Neural crest cell (in vitro differentiated cells): ENCODE data around the gene ANKRD24. TPM values are rescaled to one million over a fixed set of nuclear protein-coding genes. Genes with fewer than 3 reads are reported as not detected.
A peak's percentile ranks its signal among the peaks of the same experiment; 100 is the strongest.
"Not testable (repeated sequence)": the region's sequence is repeated elsewhere in the genome, so short reads cannot be mapped to it uniquely, and the experiment has no call there.

Experiments used
- DNase-seq: peaks from one replicate; pipeline ENCODE4 v3.0.0; 2021; ENCODE audit warnings: low read depth, mixed read lengths, low spot score
- H3K27ac Mint-ChIP-seq: one replicate; pipeline ENCODE4 v1.8.0; 2021; ENCODE audit warnings: mild to moderate bottlenecking, mixed read lengths; ENCODE audit not compliant: unreplicated experiment
- H3K27me3 Mint-ChIP-seq: 2 replicates; pipeline ENCODE4 v1.8.0; 2021; ENCODE audit warnings: low read depth, mild to moderate bottlenecking, mixed read lengths
- H3K36me3 Mint-ChIP-seq: 2 replicates; pipeline ENCODE4 v1.8.0; 2021; ENCODE audit warnings: low read depth, mild to moderate bottlenecking, mixed read lengths
- H3K4me1 Mint-ChIP-seq: 2 replicates; pipeline ENCODE4 v1.8.0; 2021; ENCODE audit warnings: mixed read lengths
- H3K4me3 Mint-ChIP-seq: one replicate; pipeline ENCODE4 v1.8.0; 2021; ENCODE audit warnings: mild to moderate bottlenecking, mixed read lengths
- H3K9me3 Mint-ChIP-seq: 2 replicates; pipeline ENCODE4 v1.8.0; 2021; ENCODE audit warnings: mixed read lengths
- total RNA-seq: library from RNA; stranded (reverse); gene quantifications from 2 replicates; pipeline ENCODE4 v1.2.1, GENCODE V29; 2021
- TF ChIP-seq, protein P1 (sequence below): fragments of 200-600 bp; sonication (generic); conservative IDR thresholded peaks from 2 replicates; pipeline ENCODE4 v1.5.0; 2021; ENCODE audit warnings: antibody characterized with exemption, mild to moderate bottlenecking

ANKRD24 gene
- total RNA-seq, 1 donor from 2014 or later, result 0.19 TPM

DNA sequence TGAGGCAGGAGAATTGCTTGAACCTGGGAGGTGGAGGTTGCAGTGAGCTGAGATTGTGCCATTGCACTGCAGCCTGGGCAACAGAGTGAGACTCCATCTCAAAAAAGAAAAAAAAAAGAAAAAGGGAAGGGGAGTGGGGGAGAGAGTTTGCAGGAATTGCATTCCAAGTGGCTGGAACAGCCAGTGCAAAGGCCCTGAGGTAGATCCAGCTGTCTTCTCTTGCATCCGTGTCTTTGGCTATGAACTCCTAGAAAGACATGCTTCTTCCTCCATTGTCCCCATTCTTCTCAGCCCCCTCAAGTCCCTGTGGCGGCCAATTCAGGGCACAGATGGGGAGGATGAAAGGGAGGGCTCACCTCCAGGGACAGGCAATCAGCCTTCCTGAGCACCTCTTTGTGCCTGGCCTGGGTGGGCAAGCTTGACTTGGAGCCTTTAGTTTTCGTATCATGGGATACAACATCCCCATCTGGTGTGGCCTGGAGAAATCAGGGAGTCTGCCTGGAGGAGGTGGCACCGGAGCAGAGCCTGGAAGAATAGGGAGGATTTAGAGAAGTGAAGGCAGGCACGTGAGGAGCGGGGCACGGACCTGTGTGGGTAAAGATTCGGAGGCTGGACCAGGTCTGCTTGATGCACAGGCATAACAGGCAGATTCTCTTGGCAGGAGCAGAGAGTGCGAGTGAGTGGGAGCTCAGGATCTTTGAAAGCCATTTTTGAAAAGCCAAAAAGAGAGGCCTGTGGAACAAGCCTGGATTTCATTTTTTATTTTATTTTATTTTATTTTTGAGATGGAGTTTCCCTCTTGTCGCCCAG, 5.0 kb downstream of the ANKRD24 start:
- peaks cover 8% of the 10 kb centered on the region for H3K4me1 Mint-ChIP-seq
- H3K27me3 Mint-ChIP-seq, result peaks cover 27% of the 10 kb centered on the region
- TF ChIP-seq, protein P1, sequence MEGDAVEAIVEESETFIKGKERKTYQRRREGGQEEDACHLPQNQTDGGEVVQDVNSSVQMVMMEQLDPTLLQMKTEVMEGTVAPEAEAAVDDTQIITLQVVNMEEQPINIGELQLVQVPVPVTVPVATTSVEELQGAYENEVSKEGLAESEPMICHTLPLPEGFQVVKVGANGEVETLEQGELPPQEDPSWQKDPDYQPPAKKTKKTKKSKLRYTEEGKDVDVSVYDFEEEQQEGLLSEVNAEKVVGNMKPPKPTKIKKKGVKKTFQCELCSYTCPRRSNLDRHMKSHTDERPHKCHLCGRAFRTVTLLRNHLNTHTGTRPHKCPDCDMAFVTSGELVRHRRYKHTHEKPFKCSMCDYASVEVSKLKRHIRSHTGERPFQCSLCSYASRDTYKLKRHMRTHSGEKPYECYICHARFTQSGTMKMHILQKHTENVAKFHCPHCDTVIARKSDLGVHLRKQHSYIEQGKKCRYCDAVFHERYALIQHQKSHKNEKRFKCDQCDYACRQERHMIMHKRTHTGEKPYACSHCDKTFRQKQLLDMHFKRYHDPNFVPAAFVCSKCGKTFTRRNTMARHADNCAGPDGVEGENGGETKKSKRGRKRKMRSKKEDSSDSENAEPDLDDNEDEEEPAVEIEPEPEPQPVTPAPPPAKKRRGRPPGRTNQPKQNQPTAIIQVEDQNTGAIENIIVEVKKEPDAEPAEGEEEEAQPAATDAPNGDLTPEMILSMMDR, result no peak
- no peaks in the 10 kb centered on the region for H3K36me3 Mint-ChIP-seq
- H3K9me3 Mint-ChIP-seq, result no peaks in the 10 kb centered on the region
- no peak for DNase-seq
- no peak overlapping the region for H3K4me3 Mint-ChIP-seq
- H3K27ac Mint-ChIP-seq, result no peak overlapping the region

DNA sequence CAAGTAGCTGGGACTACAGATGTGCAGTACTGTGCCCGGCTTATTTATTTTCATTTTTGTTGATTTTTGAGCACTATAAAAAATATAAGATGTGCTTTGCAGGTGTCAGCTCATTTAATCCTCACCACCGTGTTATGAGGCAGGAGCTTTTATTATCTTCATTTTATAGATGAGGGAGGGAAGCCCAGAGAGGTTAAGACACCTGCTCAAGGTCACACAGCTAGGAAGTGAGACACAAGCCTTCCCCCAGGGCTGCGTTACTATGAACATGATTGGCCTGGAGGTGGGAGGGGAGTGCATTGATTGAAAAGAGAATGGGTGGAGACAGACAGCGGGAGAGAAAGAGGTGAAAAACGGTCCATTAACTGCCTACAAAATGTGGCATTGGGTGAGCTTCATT, 7.2 kb downstream of the ANKRD24 start:
- Mint-ChIP-seq H3K27me3 (peaks cover 37% of the 10 kb centered on the region), H3K27ac (no peak overlapping the region), H3K4me1 (peaks cover 5% of the 10 kb centered on the region), H3K36me3 (no peaks in the 10 kb centered on the region), H3K4me3 (no peak overlapping the region), H3K9me3 (no peaks in the 10 kb centered on the region)
- DNase-seq, result no peak
- TF ChIP-seq, protein P1, result no peak

DNA sequence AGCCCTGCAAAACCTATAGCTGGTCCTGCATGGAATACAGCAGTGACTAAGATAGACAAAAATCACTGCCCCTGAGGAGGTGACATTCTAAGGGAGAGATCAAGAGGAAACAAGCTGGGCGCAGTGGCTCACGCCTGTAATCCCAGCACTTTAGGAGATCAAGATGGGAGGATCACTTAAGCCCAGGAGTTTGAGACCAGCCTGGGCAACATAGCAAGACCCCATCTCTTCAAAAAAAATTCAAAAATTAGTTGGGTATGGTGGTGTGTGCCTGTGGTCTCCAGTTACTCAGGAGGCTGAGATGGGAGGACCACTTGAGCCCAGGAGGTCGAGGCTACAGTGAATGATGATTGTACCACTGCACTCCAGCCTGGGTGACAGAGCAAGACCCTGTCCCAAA, 10.0 kb downstream of the ANKRD24 start:
- not testable (repeated sequence) for DNase-seq, H3K4me3 Mint-ChIP-seq, H3K9me3 Mint-ChIP-seq, H3K4me1 Mint-ChIP-seq, H3K36me3 Mint-ChIP-seq, H3K27ac Mint-ChIP-seq
- peaks cover 51% of the 10 kb centered on the region for H3K27me3 Mint-ChIP-seq

DNA sequence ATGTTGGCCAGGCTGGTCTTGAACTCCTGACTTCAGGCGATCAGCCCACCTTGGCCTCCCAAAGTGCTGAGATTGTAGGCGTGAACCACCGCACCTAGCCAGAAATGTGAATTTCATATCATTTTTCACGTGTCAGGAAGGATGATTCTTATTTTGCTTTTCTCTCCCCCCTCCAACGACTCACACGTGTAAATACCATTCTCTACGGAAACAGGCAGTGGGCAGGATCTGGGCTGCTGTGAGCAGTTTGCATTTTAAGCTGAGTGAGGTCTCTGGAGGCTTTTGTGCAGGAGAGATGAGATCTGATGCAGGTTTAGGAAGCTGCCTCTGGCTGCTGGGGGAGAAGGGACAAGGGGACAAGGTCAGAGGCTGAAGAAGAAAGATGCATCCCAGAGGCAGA, 11.9 kb downstream of the ANKRD24 start:
- Mint-ChIP-seq H3K27me3 (peaks cover 62% of the 10 kb centered on the region), H3K27ac (peak overlapping the region; percentile 78), H3K9me3 (peaks cover 10% of the 10 kb centered on the region), H3K36me3 (peaks cover 10% of the 10 kb centered on the region), H3K4me1 (peaks cover 11% of the 10 kb centered on the region), H3K4me3 (no peak overlapping the region)
- TF ChIP-seq, protein P1, result no peak
- DNase-seq, result no peak

DNA sequence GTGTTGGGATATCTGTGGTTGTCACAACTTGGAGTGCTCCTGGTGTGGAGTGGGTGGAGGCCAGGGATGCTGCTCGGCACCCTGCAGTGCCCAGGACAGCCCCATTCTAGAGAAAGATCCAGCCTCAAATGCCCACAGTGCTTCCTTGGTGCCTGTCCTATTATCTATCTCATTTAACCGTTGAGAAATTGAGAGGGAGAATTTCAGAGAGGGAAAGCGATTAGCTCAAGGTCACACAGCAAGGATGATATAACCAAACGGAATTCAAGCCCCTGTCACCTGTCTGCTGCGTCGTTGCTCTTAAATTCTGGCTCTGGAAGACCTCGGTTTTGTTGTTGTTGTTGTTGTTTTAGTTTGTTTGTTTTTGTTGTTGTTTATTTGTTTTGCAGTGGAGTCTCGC, 13.5 kb downstream of the ANKRD24 start:
- Mint-ChIP-seq H3K9me3 (peaks cover 10% of the 10 kb centered on the region), H3K4me1 (peaks cover 11% of the 10 kb centered on the region), H3K27me3 (peaks cover 75% of the 10 kb centered on the region)

More for the DNA sequence above, 13.5 kb downstream of the ANKRD24 start:
- TF ChIP-seq, protein P1, result no peak
- Mint-ChIP-seq H3K4me3 (no peak overlapping the region), H3K36me3 (peaks cover 10% of the 10 kb centered on the region), H3K27ac (no peak overlapping the region)
- DNase-seq, result no peak
